ENCODE measurements around the gene GAMT.

The GAMT gene

DNA sequence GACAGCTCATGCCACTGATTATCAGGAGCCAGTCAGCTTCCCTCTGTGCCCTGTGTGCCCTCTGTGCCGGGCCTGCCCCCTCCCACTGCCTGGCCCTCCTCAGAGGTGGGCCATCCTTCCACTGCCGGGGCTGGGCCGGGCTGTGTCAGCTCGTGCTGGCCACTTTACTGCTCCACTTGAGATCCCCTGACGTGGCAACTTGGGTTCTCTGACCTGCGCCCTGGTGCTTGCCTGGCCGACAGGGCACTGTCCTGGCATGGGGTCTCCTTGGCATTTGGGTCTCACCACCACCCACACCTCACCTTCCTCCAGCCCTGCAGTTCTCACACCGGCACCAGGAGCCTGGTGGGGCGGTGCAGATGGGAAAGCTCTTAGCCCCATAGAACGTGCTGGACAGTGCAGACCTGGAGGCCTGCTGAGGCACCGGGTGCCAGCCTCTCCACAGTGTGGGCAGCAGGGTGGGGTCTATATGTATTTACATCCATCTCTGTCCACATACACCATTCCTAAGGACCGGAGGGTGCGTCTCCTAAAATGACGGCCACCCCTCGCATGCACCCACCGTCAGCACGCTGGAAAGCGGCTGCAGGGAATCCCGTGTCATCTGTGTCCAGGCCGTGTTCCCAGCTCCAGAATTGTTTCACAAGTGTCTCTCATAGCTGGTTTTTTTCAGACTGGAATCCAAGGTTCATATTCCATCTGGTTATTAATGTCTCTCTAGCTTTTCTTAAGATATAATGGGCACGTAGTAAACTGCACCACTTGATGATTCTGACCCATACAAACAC lies 17.8 kb upstream of the GAMT start:
- DNase-seq (ENCODE audit: low spot score): no peak

DNA sequence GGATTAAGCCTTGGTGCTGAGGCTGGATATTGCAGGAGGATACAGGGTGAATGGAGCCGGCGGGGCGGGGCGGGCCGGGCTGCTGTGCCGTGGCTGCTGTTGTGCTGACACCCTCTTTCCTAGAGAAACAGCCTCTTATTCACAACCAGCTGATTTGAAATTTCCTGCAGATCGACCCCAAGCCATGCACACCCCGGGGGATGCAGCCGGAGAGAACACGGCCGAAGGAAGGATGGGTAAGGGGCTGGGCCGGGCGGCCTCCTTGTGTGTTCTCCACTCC lies 17.1 kb upstream of the GAMT start:
- DNase-seq (ENCODE audit: low spot score): no peak

DNA sequence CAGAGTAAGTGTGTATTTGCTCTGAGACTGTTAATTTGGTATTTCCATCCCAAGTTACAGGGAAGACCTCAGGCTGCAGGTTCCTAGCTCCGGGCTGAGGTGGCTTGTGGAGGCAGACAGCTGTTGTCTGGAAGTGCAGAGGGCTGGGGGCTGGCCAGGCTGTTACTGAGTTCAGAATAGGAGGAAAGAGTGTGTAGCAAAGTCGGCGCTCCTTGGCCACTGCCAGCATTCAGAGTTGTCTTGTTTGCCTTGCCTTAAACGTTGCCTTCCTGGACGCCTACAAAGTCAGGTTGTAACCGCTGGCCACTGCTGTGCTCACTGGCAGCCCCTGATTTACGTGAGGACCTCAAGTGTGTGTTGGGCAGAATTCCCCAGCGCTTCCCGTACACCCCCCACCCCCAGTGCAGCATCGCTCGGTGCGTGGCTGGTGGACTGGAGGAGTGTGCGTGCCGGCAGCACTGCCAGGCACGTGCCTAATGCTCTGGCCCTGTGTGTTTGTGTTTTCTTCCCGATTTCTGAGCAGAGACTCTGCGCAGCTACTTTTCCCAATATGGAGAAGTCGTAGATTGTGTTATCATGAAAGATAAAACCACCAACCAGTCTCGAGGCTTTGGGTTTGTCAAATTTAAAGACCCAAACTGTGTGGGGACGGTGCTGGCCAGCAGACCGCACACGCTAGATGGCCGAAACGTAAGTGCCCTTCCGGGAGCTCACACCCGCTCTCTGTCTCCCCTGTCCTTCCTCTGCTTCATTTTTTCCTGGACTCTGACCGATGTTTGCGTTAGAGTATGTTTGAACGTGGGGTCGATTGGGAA lies 16.5 kb upstream of the GAMT start:
- no peak for DNase-seq (ENCODE audit: low spot score)

DNA sequence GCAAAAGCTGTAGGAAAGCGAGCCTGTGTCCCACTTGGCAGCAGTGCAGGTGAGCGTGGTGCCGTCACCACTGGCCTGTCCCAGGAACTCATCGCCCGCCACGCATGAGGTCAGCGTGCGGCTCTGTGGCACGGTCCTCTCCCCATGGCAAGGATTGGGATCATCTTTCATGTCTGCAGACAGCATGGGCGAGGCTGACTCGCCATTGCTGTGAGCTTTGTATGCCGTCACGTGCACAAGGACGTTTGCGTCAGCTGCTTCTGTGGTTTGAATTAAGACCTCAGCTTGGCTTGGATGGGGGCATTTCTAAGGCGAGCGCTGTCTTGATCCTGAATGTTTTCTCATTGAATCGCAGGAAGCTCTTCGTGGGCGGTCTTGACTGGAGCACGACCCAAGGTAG lies 15.8 kb upstream of the GAMT start:
- DNase-seq (ENCODE audit: low spot score): no peak

DNA sequence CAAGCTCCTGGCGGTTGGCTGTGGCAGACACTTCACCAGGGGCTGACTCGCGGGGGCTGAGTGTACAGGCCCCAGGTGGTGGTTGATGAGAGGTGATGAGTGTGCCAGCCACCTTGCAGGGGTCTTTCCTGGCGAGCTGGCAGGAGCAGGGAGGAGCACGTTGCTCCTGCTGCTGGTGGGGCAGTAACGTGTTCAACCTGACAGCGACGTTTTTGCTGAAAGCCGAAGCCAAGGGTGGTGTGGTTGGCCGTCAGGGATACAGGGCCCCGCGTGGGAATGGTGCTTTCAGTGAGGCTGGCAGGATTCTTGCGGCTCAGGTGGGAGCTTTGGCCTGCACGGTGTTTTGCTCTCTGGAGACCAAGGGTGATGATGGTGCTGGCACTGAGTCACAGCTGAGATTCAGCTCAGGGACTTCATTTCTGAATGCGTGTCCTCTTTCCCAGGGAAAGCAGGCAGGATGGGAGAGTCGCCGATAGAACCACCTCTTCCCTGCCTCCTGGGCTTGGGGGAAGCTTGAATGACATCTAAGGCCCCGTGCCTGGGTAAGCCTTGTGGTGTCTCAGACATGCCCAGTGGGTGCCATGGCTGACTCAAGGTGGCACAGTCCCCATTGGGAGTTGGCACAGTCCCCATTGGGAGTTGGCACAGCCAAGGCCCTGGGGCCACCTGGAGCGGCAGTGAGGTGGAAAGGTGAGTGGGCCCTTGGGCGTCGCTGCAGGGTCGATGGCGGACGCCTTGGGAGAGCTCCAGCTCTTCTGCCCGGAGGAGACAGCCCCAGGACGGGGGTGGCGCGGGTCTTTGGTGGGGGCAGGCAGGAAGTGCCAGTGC lies 14.9 kb upstream of the GAMT start:
- DNase-seq (ENCODE audit: low spot score): no peak

DNA sequence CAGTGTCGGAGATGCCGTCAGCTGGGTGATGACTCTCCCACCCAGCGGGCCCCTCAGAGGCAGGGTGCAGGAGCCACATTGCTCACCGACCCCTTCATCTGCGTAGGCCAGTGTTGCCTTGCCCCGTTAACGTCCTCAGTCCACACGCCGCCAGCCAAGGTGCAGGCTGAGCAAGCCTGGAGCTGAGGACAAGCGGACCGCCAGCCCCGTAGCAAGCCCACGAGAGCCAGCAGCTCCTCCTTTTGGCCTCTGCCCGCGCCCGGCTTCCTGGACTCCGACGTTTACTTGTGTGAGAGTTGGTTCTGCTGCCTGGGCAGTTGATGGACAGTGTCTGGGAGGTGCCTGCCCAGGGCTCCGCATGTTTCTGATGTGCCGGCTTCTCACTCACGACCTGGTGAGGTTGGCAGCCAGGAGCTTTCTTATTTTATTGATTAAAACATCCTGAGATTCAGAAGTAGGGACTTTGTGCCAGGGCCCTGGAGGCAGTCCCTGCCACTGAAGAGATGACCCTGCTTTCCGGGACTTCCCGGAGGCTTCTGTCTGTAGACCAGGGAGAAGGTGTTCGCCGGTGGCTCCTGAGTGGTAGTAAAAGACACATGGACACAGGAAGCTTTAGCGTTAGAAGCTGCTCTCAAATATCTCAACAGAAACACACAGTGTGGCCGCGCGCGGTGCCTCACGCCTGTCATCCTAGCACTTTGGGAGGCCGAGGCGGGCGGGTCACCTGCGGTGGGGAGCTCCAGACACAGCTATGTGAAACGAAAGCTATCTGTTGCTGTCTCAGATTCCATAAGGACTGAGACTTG lies 11.9 kb upstream of the GAMT start:
- DNase-seq (ENCODE audit: low spot score): no peak

DNA sequence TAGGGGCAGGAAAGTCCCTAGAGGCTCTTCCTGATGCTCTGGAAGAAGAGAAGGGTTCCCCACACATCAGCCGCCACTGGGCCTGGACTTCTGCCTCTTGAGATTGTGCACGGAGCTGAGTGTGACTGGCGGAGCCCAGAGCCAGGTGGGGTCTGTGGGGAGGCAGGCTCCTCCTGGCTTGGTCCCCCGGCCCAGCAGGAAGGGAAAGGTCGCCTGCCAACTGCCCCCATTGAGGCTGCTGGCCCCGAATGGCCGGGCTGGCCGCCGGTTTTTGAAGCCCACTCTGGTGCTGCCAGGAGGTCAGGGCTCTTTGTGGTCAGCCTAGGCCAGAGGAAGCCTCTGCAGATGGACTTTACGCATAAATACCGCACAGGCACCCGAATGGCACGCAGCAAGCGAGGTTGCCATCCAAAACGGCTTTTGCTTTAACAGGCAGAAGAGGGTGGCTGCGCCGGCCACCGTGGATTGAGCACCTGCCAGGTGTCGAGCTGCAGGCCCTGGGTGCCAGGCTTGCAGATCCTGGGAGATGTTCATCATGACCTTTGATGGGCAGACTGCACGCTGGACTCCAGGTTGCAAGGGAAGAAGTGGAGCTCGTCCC lies 11.1 kb upstream of the GAMT start:
- DNase-seq (ENCODE audit: low spot score): no peak

DNA sequence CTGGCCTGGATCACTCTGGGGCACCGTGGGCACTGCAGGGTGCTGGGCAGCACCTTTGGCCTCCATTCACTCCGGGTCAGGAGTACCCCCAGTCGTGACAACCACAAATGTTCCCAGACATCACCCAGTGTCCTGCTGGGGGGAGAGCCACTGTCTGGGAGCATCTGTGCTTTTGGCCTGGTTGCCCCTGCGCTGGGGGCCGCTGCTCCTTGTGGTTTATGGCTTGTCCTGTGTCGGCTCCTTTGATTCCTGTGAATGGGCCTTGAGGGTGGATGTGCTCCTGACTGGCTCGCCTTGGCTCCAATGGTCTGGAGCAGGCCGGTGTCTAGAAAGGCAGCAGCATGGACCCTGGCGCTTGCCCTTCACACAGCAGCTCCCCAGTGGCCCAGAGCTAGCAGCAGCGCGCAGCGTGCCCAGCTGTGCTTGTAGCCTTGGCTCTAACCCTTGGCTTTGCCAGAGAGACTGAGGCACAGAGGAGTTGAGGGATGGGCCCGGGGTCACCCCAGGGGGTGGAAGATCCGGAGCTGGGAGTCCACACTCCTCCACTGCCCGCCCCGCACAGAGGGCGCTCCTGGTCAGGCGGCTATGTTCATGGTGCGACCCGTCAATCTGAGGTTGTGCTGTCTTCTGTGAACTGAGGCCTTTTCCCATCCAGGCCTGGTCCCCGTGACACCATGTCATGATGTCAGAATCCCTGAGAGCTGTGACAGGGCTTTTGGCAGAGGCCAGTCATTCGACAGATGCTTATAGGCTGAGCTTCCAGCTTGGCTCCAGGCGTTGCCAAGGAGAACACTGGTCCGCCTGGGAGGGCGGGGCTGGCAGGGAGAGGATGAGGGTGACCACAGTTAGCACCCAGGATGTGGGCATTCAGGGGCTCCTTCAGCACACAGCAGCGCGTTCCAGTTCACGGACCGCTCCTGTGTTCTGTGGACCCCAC lies 10.2 kb upstream of the GAMT start:
- DNase-seq (ENCODE audit: low spot score): no peak

DNA sequence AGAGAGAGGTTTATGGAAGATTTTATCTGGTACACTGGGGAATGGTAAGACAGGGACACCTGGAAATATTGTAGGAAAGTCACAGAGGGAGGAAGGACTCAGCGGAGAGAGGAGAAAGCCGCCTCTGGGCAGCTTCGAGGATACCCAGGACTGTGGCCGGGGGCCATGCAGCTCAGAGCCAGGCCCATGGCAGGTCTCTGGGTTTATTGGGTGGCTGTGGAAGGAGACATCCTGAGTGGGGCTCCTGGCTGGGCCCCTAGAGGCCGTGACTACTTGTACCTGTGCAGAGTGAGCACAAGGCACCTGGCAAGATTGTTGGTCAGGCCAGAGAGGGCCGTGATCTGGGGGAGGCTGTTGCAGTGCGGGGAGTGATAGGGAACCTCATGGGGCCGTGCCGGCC lies 9.4 kb upstream of the GAMT start:
- no peak for DNase-seq (ENCODE audit: low spot score)

DNA sequence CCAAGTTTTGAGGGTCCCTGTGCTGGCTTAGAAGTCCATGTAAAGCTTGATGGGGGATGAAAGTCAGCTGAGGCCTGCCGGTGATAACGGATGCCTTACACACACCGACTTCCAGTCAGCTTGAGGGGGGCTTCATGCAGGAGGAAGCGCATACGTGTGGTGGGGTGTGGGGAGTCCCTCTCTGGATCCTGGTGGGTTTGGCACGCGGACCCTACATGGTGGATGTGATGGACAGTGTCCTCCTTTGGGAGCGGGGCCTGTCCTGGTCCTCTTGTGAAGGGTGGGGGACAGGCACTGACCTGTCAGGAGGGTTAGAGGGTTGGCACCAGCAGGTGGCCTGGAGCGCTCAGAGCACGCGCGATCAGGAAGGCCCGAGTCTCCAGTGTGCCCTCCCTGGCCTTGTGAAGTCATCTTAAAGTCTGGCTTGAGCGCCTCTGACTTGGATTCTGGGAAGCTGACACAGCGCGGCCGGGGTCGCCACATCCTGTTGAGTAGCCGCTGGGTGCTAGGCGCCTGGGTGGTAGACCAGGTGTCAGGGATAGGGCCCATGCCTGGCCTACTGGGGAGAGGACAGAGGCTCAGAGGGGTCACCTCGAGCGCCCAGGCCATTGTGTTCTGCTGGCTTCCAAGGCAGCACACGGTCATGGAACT lies 8.9 kb upstream of the GAMT start:
- DNase-seq (ENCODE audit: low spot score): no peak

DNA sequence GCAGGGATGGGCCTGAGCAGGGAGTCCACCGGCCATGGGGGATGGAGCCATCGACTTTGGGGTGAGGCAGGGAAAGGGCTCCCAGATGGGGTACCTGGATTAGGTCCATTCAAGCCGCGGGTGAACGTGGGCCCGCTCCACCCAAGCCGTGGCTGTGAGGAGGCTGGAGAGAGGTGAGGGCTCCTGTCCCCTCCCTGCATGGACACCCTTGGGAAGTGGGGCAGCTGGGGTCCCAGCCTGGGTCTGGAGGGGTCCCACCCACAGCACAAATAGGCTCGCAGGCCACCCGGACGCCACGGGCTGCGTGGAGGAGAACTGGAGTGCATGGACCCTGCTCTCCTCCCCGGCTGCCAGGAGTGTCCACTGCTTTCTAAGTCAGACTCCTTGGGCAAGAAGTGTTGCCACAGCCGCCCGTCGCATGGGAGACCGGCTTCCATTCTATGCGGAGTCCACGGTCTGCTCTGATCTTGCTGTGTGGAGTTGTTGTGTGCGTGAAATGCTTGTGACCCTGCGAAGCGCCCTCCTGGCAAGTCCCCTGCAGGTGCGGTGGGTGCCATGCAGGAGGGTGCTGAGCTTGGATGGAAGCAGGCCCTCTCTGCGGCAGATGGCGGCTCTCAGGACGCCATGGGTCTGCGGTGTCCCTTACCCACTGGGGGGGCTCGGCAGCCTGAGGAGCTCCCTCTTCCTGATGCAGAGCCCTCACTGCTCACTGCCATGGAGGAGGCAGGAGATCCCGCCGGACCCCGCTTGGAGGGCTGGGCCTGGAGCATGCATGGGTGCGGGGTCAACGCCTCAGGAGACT lies 8.1 kb upstream of the GAMT start:
- DNase-seq (ENCODE audit: low spot score): no peak

DNA sequence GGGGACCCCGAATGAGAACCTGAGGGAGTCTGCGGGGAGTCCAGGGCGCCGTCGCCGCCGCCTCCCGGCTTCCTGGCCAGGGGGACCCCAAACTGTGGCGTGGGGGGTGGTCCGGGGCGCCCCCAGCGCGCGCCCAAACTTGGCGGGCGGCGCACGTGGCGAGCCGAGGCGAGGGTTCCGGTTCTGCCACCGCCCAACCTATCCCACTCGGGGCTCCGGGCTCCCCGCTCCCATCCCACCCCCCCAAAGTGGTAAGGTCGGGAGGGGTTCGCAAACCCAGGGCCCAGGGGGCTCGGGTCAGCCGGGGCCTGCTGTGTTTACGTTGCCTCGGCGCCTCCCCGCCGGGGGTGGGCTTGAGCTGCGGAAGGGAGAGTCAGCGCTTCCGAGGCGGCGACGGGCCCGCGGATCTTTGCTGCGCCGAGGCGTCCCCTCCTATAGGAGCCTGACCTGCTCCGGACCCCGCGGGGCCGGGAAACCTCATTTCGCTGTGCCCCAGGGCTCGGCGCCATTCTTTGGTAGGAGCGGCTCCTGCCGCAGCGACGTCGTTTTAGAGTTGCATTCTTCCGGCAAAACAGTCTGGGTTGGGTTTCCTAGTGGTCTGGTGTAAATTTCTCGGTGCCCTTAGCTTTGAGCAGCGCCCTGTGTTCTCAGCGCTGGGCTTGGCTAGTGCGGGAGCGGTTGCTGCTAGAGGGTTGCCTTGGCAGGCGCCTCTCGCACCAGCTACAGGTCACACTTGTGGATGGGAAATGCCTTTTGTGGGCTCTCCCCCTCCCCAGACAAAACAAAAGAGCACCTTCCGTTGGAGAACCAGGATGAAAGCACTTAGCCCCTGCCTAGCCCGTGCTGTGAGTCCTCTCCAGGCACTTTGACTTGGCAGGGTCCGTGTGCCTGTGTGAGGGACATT lies 7.2 kb upstream of the GAMT start:
- DNase-seq (ENCODE audit: low spot score): no peak

DNA sequence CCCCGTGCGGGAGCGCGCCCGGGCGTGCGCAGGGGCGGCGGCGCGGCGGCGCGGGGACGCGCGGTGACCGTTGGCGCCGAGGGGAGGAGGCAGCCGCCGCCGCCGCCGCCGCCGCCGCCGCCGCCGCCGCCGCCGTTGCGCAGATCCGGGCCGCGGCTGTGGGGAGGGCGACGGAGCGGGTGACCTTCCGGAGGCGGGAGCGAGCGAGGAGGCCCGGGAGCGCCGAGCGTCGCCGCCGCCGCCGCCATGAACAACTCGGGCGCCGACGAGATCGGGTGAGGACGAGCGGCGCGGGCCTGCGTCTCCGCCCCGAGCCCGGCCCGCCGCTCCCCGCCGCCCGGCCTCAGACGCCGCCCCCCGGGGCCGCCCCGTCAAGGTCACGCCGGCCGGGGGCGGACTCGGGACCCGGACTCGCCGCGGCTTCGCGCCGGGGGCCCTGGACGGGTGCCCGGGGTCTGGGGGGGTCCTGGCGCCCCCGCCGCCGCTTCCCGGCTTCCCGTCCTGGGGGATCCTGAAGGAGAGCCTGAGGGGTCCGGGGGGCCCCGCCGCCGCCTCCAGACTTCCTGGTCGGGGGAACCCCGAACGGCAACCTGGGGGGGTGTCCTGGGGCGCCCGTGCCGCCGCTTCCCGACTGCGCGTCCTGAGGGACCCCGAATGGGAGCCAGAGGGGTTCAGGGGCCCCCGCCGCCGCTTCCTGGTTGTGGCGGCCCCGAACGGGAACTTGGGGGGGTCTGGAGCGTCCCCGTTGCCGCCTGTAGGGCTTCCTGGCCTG lies 6.4 kb upstream of the GAMT start, which contains the start of gene DAZAP1:
Gene DAZAP1, plus strand, starts transcription at position 59 of the 772 bp plus-strand sequence. Its CDS starts 188 bp downstream, at position 247.
- DNase-seq (ENCODE audit: low spot score): no peak

DNA sequence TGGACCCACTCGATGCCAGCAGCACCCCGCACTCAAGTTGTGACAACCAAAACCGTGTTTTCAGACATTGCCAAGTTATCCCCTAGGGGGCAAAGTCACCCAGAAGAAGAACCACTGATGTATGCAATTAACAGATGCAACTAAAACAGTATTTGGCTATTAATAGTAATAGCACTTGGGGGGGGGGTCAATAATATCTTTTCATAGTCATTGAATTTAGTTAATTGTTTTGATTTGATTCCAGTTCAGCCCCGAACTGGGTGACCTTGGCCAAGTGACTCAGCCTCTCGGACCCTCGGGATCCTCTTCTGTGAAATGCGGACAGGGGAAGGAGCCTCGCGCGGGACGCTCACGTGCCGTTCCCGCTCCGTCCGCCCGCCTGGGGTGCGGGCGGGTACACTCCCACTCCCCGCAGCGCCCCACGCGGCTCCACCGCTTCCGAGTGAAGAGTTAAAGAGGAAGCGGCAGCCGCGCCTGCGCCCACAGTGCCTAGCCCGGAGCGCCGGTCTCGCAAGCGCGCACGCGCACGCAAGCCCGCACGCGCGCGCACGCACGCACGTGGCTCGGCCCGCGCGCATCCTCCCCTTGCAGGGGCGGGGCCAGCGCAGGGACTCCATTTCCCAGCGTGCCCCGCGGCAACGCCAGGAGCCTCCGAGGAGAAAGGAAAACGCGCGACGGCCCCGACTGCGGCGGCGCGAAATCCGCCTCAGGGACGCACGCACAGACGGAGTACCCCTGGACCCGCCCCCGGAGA lies 5.6 kb upstream of the GAMT start:
- peak; percentile 100 for DNase-seq (ENCODE audit: low spot score)

DNA sequence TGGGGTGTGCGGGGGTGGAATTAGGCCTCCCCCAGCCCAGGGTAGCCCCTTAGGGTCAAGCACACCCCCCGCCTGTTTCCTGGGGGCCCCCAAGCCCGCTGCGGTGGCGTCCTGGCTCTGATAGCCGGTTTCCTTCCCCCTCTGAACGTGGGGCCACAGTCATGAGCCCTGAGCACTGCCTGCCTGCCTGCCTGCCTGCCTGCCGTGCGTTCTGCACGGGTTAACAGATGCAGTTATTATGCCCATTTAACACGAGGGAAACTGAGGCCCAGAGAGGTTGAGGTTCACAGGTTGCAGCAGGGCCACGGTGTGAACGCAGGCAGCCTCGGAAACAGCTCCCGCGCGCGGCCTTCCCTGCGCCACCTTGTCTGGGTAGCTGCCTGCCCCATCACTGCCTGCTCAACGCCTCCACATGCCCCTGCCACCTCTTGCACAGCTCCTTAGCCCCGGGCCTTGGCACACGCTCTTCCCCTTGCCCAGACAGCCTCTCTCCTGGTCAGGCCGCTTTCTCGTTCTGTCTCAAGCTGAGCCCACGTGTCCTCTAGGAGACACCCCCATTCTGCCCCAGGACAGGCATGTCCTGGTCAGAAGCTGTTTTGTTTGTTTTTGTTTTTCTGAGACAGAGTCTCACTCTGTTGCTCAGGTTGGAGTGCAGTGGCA lies 1.2 kb upstream of the GAMT start:
- no peak for DNase-seq (ENCODE audit: low spot score)

DNA sequence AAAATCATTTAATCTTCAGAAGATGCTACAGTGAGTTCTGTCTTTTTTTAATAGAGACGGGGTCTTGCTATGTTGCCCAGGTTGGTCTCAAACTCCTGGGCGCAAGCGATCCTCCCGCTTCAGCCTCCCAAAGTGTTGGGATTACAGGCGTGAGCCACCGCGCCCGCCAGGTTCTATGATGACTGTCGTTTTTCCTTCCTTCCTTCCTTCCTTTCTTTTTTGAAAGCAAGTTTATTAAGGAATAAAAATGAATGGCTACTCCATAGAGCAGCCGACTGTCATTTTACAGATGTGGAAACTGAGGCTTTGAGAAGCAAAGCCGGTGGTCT lies 511 bp upstream of the GAMT start:
- no peak for DNase-seq (ENCODE audit: low spot score)
